ENCODE measurements around the gene KRT34. TPM values are rescaled to one million over a fixed set of nuclear protein-coding genes. Genes with fewer than 3 reads are reported as not detected.
"Not testable (repeated sequence)": the region's sequence is repeated elsewhere in the genome, so short reads cannot be mapped to it uniquely, and the experiment has no call there.

KRT34 gene
- total RNA-seq, 1 donor from 2014 or later = not detected

GRCh38 chr17:41382394-41382793, 288 bp upstream of the KRT34 start:
- H3K36me3 Mint-ChIP-seq (ENCODE audit: low read depth) = peaks cover 2% of the 10 kb centered on the region
- H3K9me3 Mint-ChIP-seq (ENCODE audit: low read depth) = peaks cover 11% of the 10 kb centered on the region
- no peak for TF ChIP-seq CTCF (IDR thresholded peaks at IDR 0.05)
- no peaks in the 10 kb centered on the region for H3K27me3 Mint-ChIP-seq (ENCODE audit: low read depth)
- no peak for DNase-seq (ENCODE audit: low spot score)
- no peak overlapping the region for H3K4me3 Mint-ChIP-seq (ENCODE audit: unreplicated experiment)
- peaks cover 5% of the 10 kb centered on the region for H3K4me1 Mint-ChIP-seq (ENCODE audit: low read depth)
- H3K27ac Mint-ChIP-seq (ENCODE audit: unreplicated experiment) = no peak overlapping the region

- not testable (repeated sequence) for H3K4me1 Mint-ChIP-seq (ENCODE audit: low read depth); H3K9me3 Mint-ChIP-seq (ENCODE audit: low read depth); H3K27me3 Mint-ChIP-seq (ENCODE audit: low read depth); DNase-seq (ENCODE audit: low spot score); H3K36me3 Mint-ChIP-seq (ENCODE audit: low read depth); H3K27ac Mint-ChIP-seq (ENCODE audit: unreplicated experiment); H3K4me3 Mint-ChIP-seq (ENCODE audit: unreplicated experiment)
Measured at GRCh38 chr17:41380091-41380490, 2.0 kb downstream of the KRT34 start.

- H3K27me3 Mint-ChIP-seq (ENCODE audit: low read depth) = peaks cover 2% of the 10 kb centered on the region
- H3K27ac Mint-ChIP-seq (ENCODE audit: unreplicated experiment) = no peak overlapping the region
- H3K9me3 Mint-ChIP-seq (ENCODE audit: low read depth) = peaks cover 7% of the 10 kb centered on the region
- peaks cover 5% of the 10 kb centered on the region for H3K4me1 Mint-ChIP-seq (ENCODE audit: low read depth)
- H3K36me3 Mint-ChIP-seq (ENCODE audit: low read depth) = no peaks in the 10 kb centered on the region
- DNase-seq (ENCODE audit: low spot score) = no peak
- no peak overlapping the region for H3K4me3 Mint-ChIP-seq (ENCODE audit: unreplicated experiment)
- no peak for TF ChIP-seq CTCF (IDR thresholded peaks at IDR 0.05)
Measured at GRCh38 chr17:41377546-41377945, 4.6 kb downstream of the KRT34 start.

GRCh38 chr17:41369713-41370112, 12.4 kb downstream of the KRT34 start, which contains the start of gene KRT33B:
Gene KRT33B, minus strand, starts transcription at chr17:41369813. Its CDS starts 63 bp downstream, at chr17:41369750.
- Mint-ChIP-seq H3K36me3 (ENCODE audit: low read depth) (no peaks in the 10 kb centered on the region), H3K4me1 (ENCODE audit: low read depth) (peaks cover 6% of the 10 kb centered on the region), H3K4me3 (ENCODE audit: unreplicated experiment) (no peak within 1 kb of the TSS), H3K27ac (ENCODE audit: unreplicated experiment) (peak within 1 kb of the TSS; percentile 2), H3K9me3 (ENCODE audit: low read depth) (peaks cover 7% of the 10 kb centered on the region), H3K27me3 (ENCODE audit: low read depth) (peaks cover 2% of the 10 kb centered on the region)
- no peak for DNase-seq (ENCODE audit: low spot score)
- TF ChIP-seq CTCF (IDR thresholded peaks at IDR 0.05) = no peak

- Mint-ChIP-seq H3K4me1 (ENCODE audit: low read depth) (peaks cover 6% of the 10 kb centered on the region), H3K4me3 (ENCODE audit: unreplicated experiment) (no peak overlapping the region), H3K27ac (ENCODE audit: unreplicated experiment) (no peak overlapping the region), H3K9me3 (ENCODE audit: low read depth) (peaks cover under 1% of the 10 kb centered on the region), H3K36me3 (ENCODE audit: low read depth) (no peaks in the 10 kb centered on the region), H3K27me3 (ENCODE audit: low read depth) (no peaks in the 10 kb centered on the region)
- no peak for DNase-seq (ENCODE audit: low spot score)
- TF ChIP-seq CTCF (IDR thresholded peaks at IDR 0.05) = no peak
Measured at GRCh38 chr17:41369023-41369422, 13.1 kb downstream of the KRT34 start.

GRCh38 chr17:41367426-41368075, 14.6 kb downstream of the KRT34 start:
- no peak overlapping the region for H3K27ac Mint-ChIP-seq (ENCODE audit: unreplicated experiment)
- H3K27me3 Mint-ChIP-seq (ENCODE audit: low read depth) = no peaks in the 10 kb centered on the region
- no peaks in the 10 kb centered on the region for H3K36me3 Mint-ChIP-seq (ENCODE audit: low read depth)
- H3K4me1 Mint-ChIP-seq (ENCODE audit: low read depth) = peaks cover 6% of the 10 kb centered on the region
- H3K9me3 Mint-ChIP-seq (ENCODE audit: low read depth) = no peaks in the 10 kb centered on the region
- H3K4me3 Mint-ChIP-seq (ENCODE audit: unreplicated experiment) = no peak overlapping the region
- DNase-seq (ENCODE audit: low spot score) = no peak
- TF ChIP-seq CTCF (IDR thresholded peaks at IDR 0.05) = no peak
